K562 (cell line): ENCODE data around the gene ZNF48.

Experiments
- ASH1L ChIP-seq: fragments of 450-650 bp; IDR thresholded peaks from 2 replicates; pipeline ENCODE4 v1.6.1; 2018; ENCODE audit warnings: borderline replicate concordance, mild to moderate bottlenecking, low read depth; ENCODE audit not compliant: partially characterized antibody
- EP300 ChIP-seq: IDR thresholded peaks from 2 replicates; pipeline ENCODE4 v1.6.1; 2012; ENCODE audit warnings: low read length, improper control_type of control experiment
- ESRRA ChIP-seq: fragments of 450-650 bp; IDR thresholded peaks from 2 replicates; pipeline ENCODE4 v1.6.1; 2014; ENCODE audit warnings: low read depth, mild to moderate bottlenecking, moderate library complexity, borderline replicate concordance
- NFE2L1 ChIP-seq: fragments of 450-650 bp; IDR thresholded peaks from 2 replicates; pipeline ENCODE4 v1.6.1; 2016; ENCODE audit warnings: missing genetic modification characterization, low read depth, mild to moderate bottlenecking, missing compliant biosample characterization, moderate library complexity, borderline replicate concordance
- SMC3 ChIP-seq: conservative IDR thresholded peaks from 2 replicates; pipeline ENCODE4 v1.6.1; 2011; ENCODE audit warnings: low read depth, low read length, improper control_type of control experiment; ENCODE audit not compliant: insufficient read depth
- ZNF24 ChIP-seq: fragments of 450-650 bp; IDR thresholded peaks from 2 replicates; pipeline ENCODE4 v1.6.1; 2016
- ZNF507 ChIP-seq: conservative IDR thresholded peaks from 2 replicates; pipeline ENCODE4 v1.6.1; 2017; ENCODE audit warnings: missing genetic modification characterization, missing compliant biosample characterization
- ZSCAN29 ChIP-seq: fragments of 450-650 bp; IDR thresholded peaks from 2 replicates; pipeline ENCODE4 v1.6.1; 2017

GRCh38 chr16:30437511-30438046 lies 42.4 kb downstream of the ZNF48 start:
- TF ChIP-seq ESRRA: no peak
- no peak for TF ChIP-seq SMC3
- no peak for TF ChIP-seq EP300
- no peak for TF ChIP-seq ZNF507 (tag)
- TF ChIP-seq ASH1L: no peak
- no peak for TF ChIP-seq ZNF24
- TF ChIP-seq NFE2L1 (tag): no peak
- TF ChIP-seq ZSCAN29: no peak
